Right renal cortex interstitium (tissue), 3 donors: Measurements from ENCODE around the gene TRAPPC2L. TPM values are rescaled to one million over a fixed set of nuclear protein-coding genes. Genes with fewer than 3 reads are reported as not detected.

Experiments
- DNase-seq, 3 donors: peaks; one replicate each; pipeline ENCODE4 v3.0.0-alpha.2; 2013; ENCODE audit warnings: low read depth in 3 of 3, low spot score in 2 of 3
- polyA plus RNA-seq, 3 donors: library from polyadenylated mRNA; unstranded; fragments of 120-200 nt; gene quantifications; one replicate each; pipeline ENCODE4 v1.2.1, GENCODE V29; 2013; ENCODE audit not compliant: insufficient read length in 3 of 3

The TRAPPC2L gene
- polyA plus RNA-seq, result 100 to 1,000 TPM in 1 of 3 donors, 10 to 100 TPM in 2; 82.1 to 103 (median 89.1) TPM

GRCh38 chr16:88856828-88857727, at the start of gene TRAPPC2L, which contains the start of gene GALNS:
Gene TRAPPC2L (plus strand): TSS chr16:88857127. CDS start chr16:88857151, 24 bp downstream.
Gene GALNS (minus strand): TSS chr16:88856947. CDS start chr16:88856877, 70 bp downstream.
- peak; percentile 77 to 91 (median 90) for DNase-seq

GRCh38 chr16:88807142-88807625, 49.7 kb upstream of the TRAPPC2L start:
- DNase-seq, result no peak

- no peak for DNase-seq
Observed at GRCh38 chr16:88807626-88808453, 49.1 kb upstream of the TRAPPC2L start.

GRCh38 chr16:88809068-88809675, 47.8 kb upstream of the TRAPPC2L start:
- no peak for DNase-seq

GRCh38 chr16:88809676-88810165, 47.2 kb upstream of the TRAPPC2L start:
- no peak for DNase-seq

- DNase-seq, result no peak
Observed at GRCh38 chr16:88810166-88810911, 46.6 kb upstream of the TRAPPC2L start.

- DNase-seq, result peak in 2 of 3 donors; percentile 47 to 54
Observed at GRCh38 chr16:88810912-88811768, 45.8 kb upstream of the TRAPPC2L start.

GRCh38 chr16:88811769-88812512, 45.0 kb upstream of the TRAPPC2L start, which contains the start of gene APRT:
Gene APRT (minus strand): TSS chr16:88811928. CDS start chr16:88811899, 29 bp downstream.
- DNase-seq, result peak in 2 of 3 donors; percentile 77 to 83

- DNase-seq, result no peak
Observed at GRCh38 chr16:88812513-88813268, 44.2 kb upstream of the TRAPPC2L start.

GRCh38 chr16:88813269-88814143, 43.4 kb upstream of the TRAPPC2L start:
- DNase-seq, result no peak

- DNase-seq, result no peak
Observed at GRCh38 chr16:88814144-88814502, 42.8 kb upstream of the TRAPPC2L start.

- DNase-seq, result no peak
Observed at GRCh38 chr16:88815227-88815626, 41.7 kb upstream of the TRAPPC2L start.

GRCh38 chr16:88815901-88816589, 40.9 kb upstream of the TRAPPC2L start:
- DNase-seq, result no peak

GRCh38 chr16:88816736-88817535, 40.0 kb upstream of the TRAPPC2L start:
- DNase-seq, result no peak
